Activated naive CD4-positive, alpha-beta T cell treated with anti-CD3 and anti-CD28 coated beads, Interleukin-2, amount 10 ng/mL, durations not matched to agents 7 days and 5 days (primary cell): ENCODE results near the gene FSTL4.
A peak's percentile ranks its signal among the peaks of the same experiment; 100 is the strongest.

ENCODE experiments used
- CTCF ChIA-PET: fragments of 350-600 bp; sonication (Branson Sonifier 250); formaldehyde crosslinking; loops from one replicate; lab custom pipeline; 2021; ENCODE audit warnings: antibody characterized with exemption; lab: Charles Lee
- DNase-seq: peaks from one replicate; pipeline ENCODE4 v3.0.0-alpha.2; 2020
- H3K27ac Mint-ChIP-seq: one replicate; pipeline ENCODE4 v1.8.0; 2021; ENCODE audit warnings: mild to moderate bottlenecking, moderate library complexity, mixed read lengths
- H3K27me3 Mint-ChIP-seq: one replicate; pipeline ENCODE4 v1.8.0; 2021; ENCODE audit warnings: mild to moderate bottlenecking, mixed read lengths
- H3K36me3 Mint-ChIP-seq: one replicate; pipeline ENCODE4 v1.8.0; 2021; ENCODE audit warnings: mixed read lengths
- H3K4me1 Mint-ChIP-seq: one replicate; pipeline ENCODE4 v1.8.0; 2021; ENCODE audit warnings: mixed read lengths
- H3K4me3 Mint-ChIP-seq: one replicate; pipeline ENCODE4 v1.8.0; 2021; ENCODE audit warnings: mild to moderate bottlenecking, moderate library complexity, mixed read lengths
- H3K9me3 Mint-ChIP-seq: one replicate; pipeline ENCODE4 v1.8.0; 2021; ENCODE audit warnings: mixed read lengths

Gene FSTL4

GRCh38 chr5:133246053-133246370 lies 366.3 kb downstream of the FSTL4 start:
- H3K27ac Mint-ChIP-seq = no peak overlapping the region
- CTCF ChIA-PET = no interaction called here
- H3K27me3 Mint-ChIP-seq = peaks cover 6% of the 10 kb centered on the region
- H3K36me3 Mint-ChIP-seq = no peaks in the 10 kb centered on the region
- H3K9me3 Mint-ChIP-seq = no peaks in the 10 kb centered on the region
- peaks cover 14% of the 10 kb centered on the region for H3K4me1 Mint-ChIP-seq
- no peak for DNase-seq
- no peak overlapping the region for H3K4me3 Mint-ChIP-seq

DNA sequence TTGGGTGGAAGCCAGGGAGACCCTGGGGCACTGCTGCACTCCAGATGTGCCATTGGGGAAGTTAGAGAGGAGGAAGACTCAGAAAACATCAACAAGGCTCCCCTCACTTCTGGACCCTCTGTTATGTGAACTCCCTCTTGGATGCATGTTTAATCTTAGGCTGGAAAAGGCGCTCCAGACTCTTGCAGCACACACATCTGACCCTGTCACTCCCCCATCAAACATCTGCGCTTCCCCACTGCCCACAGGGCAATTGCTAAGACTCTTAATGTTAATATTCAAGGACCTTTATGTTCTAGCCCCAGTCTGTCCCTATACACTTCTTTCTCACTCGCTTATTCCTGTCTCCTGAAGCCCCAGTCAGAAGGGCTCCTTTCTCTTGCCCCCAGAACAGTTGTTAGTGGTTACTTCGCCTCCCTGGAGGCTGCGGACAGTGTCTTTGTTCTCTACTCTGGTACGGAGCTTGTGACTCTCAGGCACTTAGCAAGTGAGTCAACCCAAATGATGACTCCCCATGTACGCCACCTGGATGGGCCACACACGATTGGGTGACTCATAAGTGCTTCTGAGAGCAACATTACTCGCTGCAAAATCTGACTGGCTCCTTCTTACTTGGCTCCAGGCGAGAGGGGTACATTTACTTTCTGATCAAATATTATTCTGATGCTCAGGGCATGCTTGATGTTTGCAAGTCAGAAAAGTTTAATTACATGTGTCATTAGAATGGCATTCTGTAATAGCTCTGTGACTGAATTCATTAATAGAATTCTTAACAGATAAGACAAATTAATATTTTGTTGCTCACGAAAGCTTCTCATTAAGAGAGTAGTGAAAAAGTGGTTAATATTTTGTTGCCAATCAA lies 366.9 kb downstream of the FSTL4 start:
- Mint-ChIP-seq H3K27ac (no peak overlapping the region), H3K4me3 (no peak overlapping the region), H3K9me3 (no peaks in the 10 kb centered on the region), H3K27me3 (peaks cover 9% of the 10 kb centered on the region), H3K4me1 (peaks cover 14% of the 10 kb centered on the region), H3K36me3 (no peaks in the 10 kb centered on the region)
- CTCF ChIA-PET = interaction anchor here (1.0 kb wide), 1 partner anchor 13 kb away, joined by 3 read pairs; no protein-coding TSS in a partner anchor
- no peak for DNase-seq

- H3K27ac Mint-ChIP-seq = peak overlapping the region; percentile 74
- no peaks in the 10 kb centered on the region for H3K36me3 Mint-ChIP-seq
- H3K4me3 Mint-ChIP-seq = no peak overlapping the region
- H3K27me3 Mint-ChIP-seq = peaks cover 13% of the 10 kb centered on the region
- DNase-seq = peak; percentile 31
- no peaks in the 10 kb centered on the region for H3K9me3 Mint-ChIP-seq
- CTCF ChIA-PET = interaction anchor here (1.0 kb wide), 1 partner anchor 14 kb away, joined by 3 read pairs; no protein-coding TSS in a partner anchor
- H3K4me1 Mint-ChIP-seq = peaks cover 14% of the 10 kb centered on the region
Measured at GRCh38 chr5:133244242-133244641, 368.1 kb downstream of the FSTL4 start.

DNA sequence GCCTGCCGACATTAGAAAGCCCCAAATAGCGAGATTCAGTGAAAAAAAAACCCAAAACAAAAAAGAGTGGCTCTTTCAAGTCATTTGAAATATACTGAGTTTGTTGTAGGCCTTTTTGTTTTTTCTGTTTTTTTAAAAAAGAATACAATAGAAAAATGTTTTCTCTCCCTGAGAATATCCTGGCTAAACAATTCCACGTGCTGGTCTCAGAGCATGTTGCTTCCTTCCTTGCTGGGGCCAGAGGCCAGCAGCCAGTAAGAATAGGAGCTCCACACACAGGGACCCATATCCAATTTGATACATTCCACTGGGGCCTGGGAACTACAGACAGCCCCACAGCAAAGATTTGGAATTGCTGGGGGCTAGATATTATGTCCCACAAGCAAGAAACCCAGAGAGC lies 369.1 kb downstream of the FSTL4 start:
- Mint-ChIP-seq H3K27me3 (peaks cover 7% of the 10 kb centered on the region), H3K9me3 (no peaks in the 10 kb centered on the region), H3K27ac (no peak overlapping the region), H3K36me3 (no peaks in the 10 kb centered on the region), H3K4me3 (no peak overlapping the region), H3K4me1 (peaks cover 14% of the 10 kb centered on the region)
- DNase-seq = no peak
- CTCF ChIA-PET = no interaction called here

DNA sequence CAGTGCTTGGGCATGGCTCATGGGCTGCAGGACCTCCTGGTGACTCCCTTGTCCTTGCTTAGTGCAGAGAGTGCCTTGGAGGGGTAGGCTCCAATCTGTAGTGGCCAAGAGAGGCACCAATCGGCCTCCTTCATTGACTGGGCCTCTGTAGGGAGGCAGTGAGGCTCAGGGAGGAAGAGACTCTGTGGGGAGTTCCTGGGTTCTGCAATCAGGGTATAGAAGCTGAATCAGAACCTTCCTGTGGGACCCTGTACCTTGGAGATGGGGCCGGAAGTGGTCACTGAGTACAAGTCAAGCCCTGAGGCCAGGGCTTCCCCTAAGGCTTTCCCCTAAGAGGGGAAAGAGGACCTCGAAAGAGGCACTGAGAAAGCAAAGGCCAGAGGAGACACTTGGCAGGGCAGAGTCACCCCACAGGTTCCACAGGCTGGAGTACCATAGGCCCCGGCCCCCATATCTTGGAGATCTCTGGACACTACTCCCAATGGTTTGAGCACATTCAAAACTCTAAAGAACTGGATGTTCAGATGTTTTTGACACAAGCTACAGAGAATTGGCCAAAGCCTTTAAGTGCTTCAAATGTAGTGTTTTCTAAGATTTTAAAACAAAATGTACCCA lies 370.0 kb downstream of the FSTL4 start:
- no peaks in the 10 kb centered on the region for H3K36me3 Mint-ChIP-seq
- CTCF ChIA-PET = no interaction called here
- peaks cover 7% of the 10 kb centered on the region for H3K27me3 Mint-ChIP-seq
- peaks cover 14% of the 10 kb centered on the region for H3K4me1 Mint-ChIP-seq
- H3K9me3 Mint-ChIP-seq = no peaks in the 10 kb centered on the region
- no peak for DNase-seq
- no peak overlapping the region for H3K27ac Mint-ChIP-seq
- no peak overlapping the region for H3K4me3 Mint-ChIP-seq

DNA sequence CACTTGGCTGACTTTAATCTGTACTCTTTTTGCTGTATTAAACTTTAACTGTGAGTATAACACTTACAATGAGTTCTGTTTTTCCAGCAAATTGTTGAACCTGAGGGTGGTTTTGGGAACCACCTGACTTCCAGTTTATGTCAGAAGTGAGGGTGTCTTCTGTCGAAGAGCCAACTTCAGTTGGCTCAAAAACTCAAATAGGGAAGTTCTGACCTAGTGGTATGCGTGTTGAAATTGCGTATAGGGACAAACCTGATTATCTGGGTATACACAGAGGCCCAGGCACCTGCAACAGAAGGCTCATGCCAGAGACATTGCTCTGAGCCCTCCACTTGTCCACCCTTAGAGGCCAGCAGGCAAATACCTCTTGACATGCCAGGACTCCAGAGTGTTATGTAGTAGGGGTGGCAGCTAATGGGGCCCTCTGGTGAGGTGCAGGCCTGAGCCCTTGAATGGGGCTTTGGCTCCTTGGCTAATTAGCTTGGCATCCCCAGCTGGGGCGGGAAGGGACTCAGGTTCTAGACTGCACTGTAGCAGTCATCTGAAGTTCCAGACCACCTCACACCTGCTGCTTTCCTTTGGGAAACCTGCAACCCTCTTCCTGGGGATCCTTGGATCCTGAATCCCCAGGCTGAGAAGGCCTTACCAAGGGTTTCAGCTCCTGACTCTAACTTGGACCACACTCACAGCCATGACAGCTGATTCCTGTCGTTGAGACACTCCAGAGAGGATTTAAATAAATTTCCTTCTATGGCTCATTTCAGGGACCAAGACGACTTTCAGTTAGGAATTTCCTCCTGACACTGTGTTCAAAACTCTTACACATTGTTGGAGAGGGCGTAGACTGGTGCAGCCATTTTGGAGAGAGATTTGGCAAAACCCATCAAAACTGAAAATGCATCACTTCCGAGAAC lies 370.9 kb downstream of the FSTL4 start:
- Mint-ChIP-seq H3K36me3 (no peaks in the 10 kb centered on the region), H3K9me3 (no peaks in the 10 kb centered on the region), H3K27me3 (peaks cover 13% of the 10 kb centered on the region), H3K4me1 (peaks cover 14% of the 10 kb centered on the region), H3K27ac (no peak overlapping the region), H3K4me3 (no peak overlapping the region)
- no peak for DNase-seq
- CTCF ChIA-PET = no interaction called here

DNA sequence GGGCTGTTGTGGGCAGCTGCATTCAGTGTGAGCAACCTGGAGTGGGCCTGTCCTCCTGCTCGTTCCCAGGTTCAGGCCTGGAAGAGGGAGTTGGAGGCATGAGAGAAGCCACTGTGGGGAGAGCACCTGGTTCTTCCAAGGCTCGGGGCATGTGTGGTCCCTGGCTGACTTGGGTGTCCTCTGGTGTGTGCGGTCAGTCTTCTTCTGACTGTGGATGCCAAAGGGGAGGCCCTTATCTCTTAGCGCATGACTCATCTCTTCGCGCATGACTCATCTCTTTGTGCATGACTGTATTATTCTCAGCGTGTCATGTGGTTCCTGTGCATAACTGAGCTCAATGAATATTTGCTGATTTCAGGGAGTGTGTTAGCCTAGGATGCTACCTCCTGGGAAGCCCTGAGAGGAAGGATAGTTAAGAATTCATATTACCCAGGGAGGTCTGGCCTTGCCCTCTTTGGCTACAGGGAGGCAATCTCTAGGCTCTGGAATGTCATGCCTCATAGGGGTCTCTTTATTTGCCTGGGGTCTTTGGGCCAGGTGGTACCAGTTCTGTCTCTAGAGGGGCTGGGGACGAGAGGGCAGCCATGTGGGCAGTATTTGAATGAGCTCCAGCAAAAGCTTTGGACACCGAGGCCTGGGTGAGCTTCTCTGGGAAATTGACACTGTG lies 371.8 kb downstream of the FSTL4 start:
- peaks cover 13% of the 10 kb centered on the region for H3K4me1 Mint-ChIP-seq
- CTCF ChIA-PET = no interaction called here
- H3K9me3 Mint-ChIP-seq = no peaks in the 10 kb centered on the region
- no peak overlapping the region for H3K4me3 Mint-ChIP-seq
- peaks cover 21% of the 10 kb centered on the region for H3K27me3 Mint-ChIP-seq
- no peaks in the 10 kb centered on the region for H3K36me3 Mint-ChIP-seq
- no peak for DNase-seq
- no peak overlapping the region for H3K27ac Mint-ChIP-seq

DNA sequence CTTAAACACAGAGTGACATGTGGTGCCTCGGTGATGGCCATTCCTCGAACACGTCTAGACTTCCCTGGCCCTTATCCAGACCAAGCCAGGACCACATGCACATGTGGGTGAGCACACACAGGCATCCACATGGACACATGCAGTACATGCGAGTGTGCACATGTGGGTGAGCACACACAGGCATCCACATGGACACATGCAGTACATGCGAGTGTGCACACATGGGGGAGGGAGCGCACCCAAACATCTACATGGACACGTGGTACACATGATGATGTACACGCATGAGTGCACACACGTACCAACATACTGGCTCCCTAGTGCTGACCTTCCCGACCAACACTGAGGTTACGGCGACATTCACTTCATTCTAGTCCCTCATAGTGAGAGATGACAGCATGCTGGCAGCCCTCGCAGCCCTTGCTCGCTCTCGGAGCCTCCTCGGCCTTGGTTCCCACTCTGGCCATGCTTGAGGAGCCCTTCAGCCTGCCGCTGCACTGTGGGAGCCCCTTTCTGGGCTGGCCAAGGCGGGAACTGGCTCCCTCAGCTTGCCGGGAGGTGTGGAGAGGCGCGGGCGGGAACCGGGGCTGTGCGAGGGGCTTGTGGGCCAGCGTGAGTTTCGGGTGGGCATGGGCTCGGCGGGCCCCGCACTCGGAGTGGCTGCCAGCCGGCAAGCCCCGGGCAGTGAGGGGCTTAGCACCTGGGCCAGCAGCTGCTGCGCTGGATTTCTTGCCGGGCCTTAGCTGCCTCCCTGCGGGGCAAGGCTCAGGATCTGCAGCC lies 373.7 kb downstream of the FSTL4 start:
- CTCF ChIA-PET = no interaction called here
- no peaks in the 10 kb centered on the region for H3K36me3 Mint-ChIP-seq
- H3K4me3 Mint-ChIP-seq = no peak overlapping the region
- H3K27ac Mint-ChIP-seq = no peak overlapping the region
- peaks cover 21% of the 10 kb centered on the region for H3K27me3 Mint-ChIP-seq
- no peaks in the 10 kb centered on the region for H3K9me3 Mint-ChIP-seq
- no peak for DNase-seq
- H3K4me1 Mint-ChIP-seq = peaks cover 6% of the 10 kb centered on the region

DNA sequence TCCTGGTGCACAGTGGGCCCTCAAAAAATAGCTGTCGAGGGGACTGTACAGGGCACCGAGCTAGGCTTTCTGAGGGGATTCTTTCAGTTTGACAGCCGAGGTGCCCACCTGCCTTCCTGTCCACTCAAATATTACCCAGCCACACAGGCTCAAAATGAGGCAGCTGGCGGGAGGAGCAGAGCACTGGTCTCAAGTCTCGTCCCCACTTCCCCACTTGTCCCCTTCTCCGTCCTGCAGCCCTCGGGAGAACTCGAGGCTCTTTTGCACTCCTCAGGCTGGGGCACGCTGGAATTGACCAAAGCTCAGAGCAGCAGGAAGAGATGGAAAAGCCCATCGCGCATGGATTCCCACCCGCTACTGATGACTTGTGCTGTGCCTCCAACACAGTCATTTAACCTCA lies 375.4 kb downstream of the FSTL4 start:
- no peak overlapping the region for H3K4me3 Mint-ChIP-seq
- CTCF ChIA-PET = interaction anchor here (0.7 kb wide), 1 partner anchor 17 kb away, joined by 3 read pairs; no protein-coding TSS in a partner anchor

GRCh38 chr5:133236541-133236951 lies 375.8 kb downstream of the FSTL4 start:
- Mint-ChIP-seq H3K9me3 (no peaks in the 10 kb centered on the region), H3K36me3 (no peaks in the 10 kb centered on the region), H3K27me3 (peaks cover 21% of the 10 kb centered on the region), H3K4me1 (peaks cover 4% of the 10 kb centered on the region), H3K4me3 (no peak overlapping the region), H3K27ac (no peak overlapping the region)
- DNase-seq = no peak
- CTCF ChIA-PET = interaction anchor here (0.7 kb wide), 1 partner anchor 258 kb away, joined by 3 read pairs; no protein-coding TSS in a partner anchor

More for the DNA sequence above, 375.4 kb downstream of the FSTL4 start:
- H3K36me3 Mint-ChIP-seq = no peaks in the 10 kb centered on the region
- peaks cover 4% of the 10 kb centered on the region for H3K4me1 Mint-ChIP-seq
- DNase-seq = no peak
- H3K27ac Mint-ChIP-seq = no peak overlapping the region
- no peaks in the 10 kb centered on the region for H3K9me3 Mint-ChIP-seq
- H3K27me3 Mint-ChIP-seq = peaks cover 21% of the 10 kb centered on the region

- CTCF ChIA-PET = interaction anchor here (0.7 to 1.0 kb wide), 2 partner anchors 188 to 259 kb away, joined by 3 to 4 read pairs; no protein-coding TSS in a partner anchor
- H3K27me3 Mint-ChIP-seq = peaks cover 24% of the 10 kb centered on the region
- H3K4me3 Mint-ChIP-seq = no peak overlapping the region
- DNase-seq = no peak
- H3K27ac Mint-ChIP-seq = no peak overlapping the region
- H3K36me3 Mint-ChIP-seq = no peaks in the 10 kb centered on the region
- no peaks in the 10 kb centered on the region for H3K9me3 Mint-ChIP-seq
- peaks cover 4% of the 10 kb centered on the region for H3K4me1 Mint-ChIP-seq
Measured at GRCh38 chr5:133235696-133236426, 376.5 kb downstream of the FSTL4 start.

DNA sequence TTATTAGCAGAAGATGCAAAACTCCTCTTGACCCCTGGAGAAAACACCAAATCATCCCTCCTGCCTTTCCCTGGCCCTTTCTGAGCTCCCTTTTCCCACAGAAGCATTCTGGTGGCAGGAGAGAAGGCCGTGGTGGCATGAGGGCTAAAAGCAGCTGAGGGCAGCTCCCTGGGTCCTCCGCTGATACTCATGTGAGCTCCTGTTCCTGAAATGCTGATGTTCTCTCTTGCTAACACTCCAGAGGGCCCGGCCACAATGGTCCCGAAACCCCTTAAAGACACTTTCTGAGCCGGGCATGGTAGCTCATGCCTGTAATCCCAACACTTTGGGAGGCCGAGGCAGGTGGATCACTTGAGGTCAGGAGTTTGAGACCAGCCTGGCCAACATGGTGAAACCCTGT lies 377.4 kb downstream of the FSTL4 start:
- CTCF ChIA-PET = no interaction called here
- Mint-ChIP-seq H3K27me3 (peaks cover 25% of the 10 kb centered on the region), H3K9me3 (no peaks in the 10 kb centered on the region), H3K27ac (no peak overlapping the region), H3K36me3 (no peaks in the 10 kb centered on the region), H3K4me1 (peaks cover 4% of the 10 kb centered on the region), H3K4me3 (no peak overlapping the region)
- DNase-seq = no peak
